NCI-H2227 treated with DMSO at 0.1 percent for 48 hours (cell line): ENCODE results near the gene ZNF543.
"Not testable (repeated sequence)": the region's sequence is repeated elsewhere in the genome, so short reads cannot be mapped to it uniquely, and the experiment has no call there.

Experiments used
- DNase-seq: peaks from one replicate; lab custom pipeline; 2025; lab: John Stamatoyannopoulos, UW

ZNF543 gene

DNA sequence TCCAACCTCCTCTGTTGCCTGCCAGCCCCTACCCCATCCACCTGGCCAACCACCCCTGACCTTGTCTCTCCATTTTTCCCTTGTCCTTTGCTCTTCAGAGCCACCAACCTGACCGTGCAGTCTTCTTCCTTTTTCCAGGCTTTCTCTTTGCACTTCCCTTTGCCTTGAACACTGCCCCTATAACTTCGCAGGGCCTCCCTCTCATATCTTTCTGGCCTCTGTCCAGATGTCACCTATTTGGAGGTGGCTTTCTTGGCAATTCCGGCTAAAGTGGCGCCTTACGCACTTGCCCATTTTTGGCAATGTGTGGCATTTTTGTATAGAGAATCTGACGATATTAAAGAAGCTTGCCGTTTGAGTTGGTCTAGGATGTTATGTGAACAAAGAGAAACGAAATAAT, 844 bp downstream of the ZNF543 start:
- DNase-seq = no peak

DNA sequence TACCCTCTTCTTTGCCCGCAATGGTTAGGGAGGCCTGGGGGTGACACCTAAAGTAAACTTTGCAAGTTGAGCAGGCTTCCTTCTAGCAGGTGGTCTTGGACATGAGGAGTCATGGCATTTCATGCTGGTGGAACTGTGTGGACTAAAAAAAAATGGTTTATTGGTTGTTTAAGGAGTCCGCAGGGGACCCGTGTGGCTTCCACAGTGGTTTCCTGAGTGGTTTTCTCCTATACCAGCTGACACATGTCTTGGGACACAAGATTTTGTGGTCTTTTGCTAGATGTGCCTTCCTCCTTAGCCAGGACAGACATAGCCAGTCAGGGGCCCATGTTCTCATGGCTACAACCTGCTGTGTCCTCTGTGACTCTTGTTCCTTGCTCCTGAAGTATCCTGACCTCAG, 1.5 kb downstream of the ZNF543 start:
- DNase-seq = no peak

DNA sequence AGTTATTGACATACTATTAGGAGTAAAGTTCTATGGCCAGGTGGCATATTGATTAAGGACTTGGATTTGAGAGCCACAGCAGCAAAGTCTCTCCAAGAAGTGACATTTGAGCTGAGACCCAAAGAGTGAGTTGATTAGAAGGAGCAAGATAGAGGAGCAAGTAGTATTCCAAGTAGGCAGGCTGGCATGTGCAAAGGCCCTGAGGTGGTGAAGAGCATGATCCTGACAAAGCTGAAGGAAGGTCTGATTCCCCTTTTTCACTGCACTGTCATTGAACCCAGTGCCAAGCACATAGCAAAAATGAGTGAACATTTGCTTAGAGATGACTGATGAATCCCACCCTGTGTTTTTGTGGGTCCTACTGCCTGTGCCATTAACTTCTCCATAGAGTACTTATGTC, 4.7 kb downstream of the ZNF543 start:
- no peak for DNase-seq

DNA sequence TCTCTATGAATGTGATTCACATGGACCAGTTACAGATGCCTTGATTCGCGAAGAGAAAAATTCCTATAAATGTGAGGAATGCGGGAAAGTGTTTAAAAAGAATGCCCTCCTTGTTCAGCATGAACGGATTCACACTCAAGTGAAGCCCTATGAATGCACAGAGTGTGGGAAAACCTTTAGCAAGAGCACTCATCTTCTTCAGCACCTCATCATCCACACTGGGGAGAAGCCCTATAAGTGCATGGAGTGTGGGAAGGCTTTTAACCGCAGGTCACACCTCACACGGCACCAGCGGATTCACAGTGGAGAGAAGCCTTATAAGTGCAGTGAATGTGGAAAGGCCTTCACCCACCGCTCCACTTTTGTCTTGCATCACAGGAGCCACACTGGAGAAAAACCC, 7.7 kb downstream of the ZNF543 start:
- DNase-seq = no peak

DNA sequence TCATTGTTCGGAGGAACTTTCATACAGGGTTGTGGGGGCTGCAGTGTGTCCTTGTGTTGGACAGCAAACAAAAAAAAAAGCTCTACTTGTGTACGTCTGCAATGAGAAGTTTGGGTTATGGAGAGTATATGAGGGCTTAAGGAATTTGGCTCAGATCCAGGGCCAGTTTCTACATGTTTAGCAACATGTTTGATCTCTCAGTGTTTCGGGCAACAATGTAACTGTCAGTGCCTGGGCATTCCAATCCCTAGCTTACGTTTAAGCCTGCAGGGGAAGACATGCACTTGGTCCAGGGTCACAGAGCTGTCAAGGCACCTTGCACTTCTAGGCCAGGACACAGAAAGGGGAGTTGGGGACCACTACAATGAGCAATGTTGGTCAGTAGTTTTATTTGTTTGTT, 13.9 kb downstream of the ZNF543 start:
- no peak for DNase-seq

DNA sequence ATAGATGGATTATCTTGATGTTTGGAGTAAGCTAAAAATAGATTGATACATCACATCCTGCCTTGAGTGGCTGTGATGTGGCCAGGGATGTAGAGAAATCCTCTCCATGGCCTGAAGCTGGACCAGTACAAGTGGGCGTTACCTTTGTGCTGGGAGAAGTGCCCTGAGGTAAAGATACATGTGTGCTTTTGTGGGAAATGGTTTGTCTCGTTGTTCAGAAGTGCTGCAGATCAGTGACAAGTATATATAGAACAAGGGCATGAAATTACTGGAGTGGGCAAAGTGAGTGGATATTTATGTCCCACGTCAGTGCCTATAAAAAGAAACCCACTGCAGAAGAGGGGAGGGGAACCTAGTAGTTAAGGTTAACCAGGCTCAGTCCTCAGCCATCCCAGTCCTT, 18.6 kb downstream of the ZNF543 start:
- DNase-seq = no peak

DNA sequence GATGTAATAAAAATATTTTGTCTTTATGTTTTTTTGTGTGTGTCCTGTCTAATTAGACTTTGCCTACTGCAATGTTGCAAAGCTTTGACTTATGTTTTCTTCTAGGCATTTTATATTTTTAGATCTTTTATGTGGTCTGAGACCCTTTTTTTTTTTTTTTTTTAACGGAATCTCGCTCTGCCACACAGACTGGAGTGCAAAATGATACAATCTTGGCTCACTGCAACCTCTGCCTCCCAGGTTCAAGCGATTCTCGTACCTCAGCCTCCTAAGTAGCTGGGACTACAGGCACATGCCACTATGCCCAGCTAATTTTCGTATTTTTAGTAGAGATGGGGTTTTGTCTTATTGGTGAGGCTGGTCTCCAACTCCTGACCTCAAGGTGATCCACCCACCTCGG, 22.3 kb downstream of the ZNF543 start:
- no peak for DNase-seq

DNA sequence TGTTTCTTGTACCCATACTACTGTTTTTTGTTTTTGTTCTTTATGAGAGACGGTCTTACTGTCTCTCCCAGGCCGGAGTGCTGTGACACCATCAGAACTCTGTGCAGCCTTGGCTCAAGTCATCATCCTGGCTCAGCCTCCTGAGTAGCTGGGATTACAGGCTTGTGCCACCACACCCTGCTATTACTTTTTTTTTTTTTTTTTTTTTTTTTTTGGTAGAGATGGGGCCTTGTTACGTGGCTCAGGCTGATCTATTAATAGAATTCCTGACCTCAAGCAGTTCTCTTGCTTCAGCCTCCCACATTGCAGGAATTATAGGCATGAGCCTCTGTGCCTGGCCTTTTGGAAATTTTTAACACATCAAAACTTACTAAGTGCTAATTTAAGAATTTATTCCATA, 27.9 kb downstream of the ZNF543 start:
- DNase-seq = peak; percentile 32

DNA sequence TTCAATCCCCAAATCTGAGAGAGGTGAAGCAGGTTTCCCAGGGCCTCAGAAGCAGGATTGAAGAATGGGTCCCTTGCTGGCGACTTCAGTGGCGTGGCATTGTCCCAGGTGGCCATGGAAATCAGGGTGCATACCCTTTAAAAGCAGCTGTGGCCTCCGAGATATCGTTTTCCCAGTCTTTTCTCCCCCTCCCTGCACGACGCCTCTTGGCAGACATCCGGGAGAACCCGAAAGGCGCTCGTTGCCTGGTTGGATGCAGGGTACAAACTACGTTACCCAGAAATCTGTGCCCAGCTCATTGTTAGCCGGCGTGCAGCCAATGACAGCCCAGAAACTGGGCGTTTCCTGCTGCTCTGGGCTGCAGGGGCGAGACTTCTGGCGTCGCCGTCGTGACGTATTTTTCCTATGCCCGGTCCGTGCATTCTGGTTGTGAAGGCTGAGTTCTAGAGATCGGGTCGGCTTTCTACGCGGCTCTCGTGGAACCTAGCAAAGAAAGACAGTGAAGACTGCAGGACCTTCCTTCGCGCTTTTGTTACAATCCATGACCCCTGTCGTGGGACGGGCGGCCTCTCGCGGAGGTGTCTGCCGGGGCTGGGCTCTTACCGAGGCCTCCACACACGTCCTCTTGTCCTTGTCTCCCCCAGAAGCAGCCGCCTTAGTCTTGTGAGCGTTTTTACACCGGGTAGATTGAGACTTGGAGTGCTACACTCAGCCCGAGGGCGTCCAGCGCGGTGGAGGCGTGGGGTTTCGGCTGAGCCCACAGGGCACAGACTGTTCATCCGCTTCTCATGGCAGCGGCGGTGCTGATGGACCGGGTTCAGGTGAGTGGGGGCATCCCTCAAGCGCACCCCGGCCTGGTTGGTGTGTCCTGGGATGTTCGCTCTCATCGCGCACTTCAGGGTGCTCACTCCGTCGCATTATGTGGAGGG, 30.9 kb downstream of the ZNF543 start, which contains the start of gene ZNF304:
Gene ZNF304, plus strand, starts transcription at position 395 of the 929 bp plus-strand sequence. Its CDS starts 394 bp downstream, at position 789.
- peak; percentile 100 for DNase-seq

DNA sequence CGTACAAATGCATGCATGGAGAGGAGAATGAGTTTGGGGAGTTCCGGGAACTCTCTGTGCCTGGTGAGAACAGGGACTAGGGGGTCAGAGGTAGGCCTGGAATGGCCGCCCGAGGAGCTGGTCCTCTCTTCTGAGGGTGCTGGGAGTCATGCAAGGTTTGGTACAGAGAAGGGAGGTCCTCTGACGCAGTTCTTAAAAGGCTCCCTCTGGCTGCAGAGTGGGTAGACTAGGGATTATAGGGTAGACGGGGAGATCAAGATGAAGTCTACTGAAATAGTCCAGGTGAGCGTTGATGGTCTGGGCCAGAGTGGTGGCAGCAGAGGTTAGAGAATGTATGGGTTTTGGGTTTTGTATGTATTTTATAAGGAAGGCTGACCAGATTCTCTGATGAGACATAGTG, 31.6 kb downstream of the ZNF543 start:
- no peak for DNase-seq

DNA sequence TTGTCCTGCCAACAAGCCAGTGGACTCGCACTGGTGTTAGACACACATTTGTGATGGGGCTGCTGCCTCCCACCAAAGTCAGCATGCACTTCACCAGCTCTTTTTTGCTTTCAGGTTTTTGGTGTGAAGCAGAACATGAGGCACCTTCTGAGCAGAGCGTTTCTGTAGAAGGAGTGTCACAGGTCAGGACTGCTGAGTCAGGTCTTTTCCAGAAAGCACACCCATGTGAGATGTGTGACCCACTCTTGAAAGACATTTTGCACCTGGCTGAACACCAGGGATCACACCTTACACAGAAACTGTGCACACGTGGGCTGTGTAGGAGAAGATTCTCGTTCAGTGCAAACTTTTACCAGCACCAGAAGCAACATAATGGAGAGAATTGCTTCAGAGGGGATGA, 35.6 kb downstream of the ZNF543 start:
- DNase-seq = no peak

DNA sequence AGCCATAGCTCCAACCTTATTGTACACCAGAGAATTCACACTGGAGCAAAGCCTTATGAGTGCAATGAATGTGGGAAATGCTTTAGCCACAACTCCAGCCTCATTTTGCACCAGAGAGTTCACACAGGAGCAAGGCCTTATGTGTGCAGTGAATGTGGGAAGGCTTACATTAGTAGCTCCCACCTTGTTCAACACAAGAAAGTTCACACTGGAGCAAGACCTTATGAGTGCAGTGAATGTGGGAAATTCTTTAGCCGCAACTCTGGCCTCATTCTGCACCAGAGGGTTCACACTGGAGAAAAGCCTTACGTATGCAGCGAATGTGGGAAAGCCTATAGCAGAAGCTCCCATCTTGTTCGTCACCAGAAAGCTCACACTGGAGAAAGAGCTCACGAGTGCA, 37.1 kb downstream of the ZNF543 start:
- DNase-seq = no peak

DNA sequence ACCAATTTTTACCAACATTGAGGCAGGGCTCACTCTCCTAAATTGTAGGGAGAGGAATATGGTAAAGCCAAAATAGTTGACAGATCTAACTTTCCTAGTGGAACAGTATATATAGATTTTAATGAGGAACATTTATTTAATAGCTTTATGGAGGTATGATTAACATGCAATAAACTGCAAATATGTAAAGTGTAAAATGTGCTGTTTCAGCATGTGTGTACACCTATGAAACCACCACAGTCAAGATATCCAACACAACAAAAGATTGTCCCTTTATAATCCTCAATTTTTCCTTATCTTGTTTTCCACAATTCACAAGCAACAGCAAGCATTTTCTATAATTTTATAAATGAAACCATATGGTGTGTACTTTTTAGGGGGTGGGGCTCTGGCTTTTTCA, 39.0 kb downstream of the ZNF543 start:
- no peak for DNase-seq

DNA sequence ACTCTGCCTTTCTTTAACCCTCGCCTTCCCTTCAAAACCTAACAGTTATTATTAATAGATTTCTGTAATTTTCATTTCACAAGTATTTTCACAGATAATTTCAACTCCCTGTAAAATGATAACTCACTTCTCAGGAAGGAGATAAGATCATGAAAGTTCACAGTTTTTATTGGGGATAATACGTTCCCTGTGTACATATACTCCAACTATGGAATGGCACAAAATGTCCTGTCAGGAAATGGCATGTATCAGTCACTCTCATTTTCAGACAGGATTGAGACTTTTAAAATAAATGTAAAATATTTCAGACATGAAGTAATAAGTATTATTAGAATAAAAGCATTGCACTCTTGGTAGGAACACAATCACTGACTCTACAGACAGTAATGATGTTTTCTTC, 42.1 kb downstream of the ZNF543 start:
- DNase-seq = no peak

DNA sequence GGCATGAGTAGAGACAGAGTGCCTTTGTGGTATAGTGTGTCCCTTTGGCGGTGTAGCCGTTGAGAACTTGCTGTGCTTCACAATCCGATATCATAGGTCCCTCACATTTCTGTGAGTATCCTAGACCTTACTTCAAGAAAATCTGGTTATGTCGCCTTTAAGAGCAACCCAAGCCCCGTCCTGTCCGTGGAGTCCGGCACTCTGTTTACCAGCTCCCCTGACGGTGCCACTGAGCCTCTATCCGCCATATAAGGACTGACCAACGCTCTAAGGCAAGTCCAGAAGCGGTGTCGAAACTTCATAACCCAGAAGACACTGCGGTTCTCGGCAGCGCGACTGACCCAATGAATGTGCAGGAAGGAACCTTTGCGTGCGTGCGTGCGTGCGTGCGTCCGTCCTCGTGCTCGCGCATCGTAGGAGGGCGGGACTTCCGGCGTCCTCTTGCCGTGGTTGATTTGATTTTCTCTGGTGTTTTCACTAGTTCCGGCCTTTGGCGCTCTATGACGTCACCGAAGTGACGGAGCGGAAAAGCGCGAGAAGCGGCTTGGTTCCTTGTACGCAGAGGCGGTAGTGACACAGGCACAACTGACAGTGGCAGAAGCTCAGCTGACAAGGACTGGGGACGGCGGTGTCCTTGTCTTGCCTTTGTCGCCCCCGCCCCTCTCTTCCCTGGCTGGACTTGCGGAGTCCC, 42.9 kb downstream of the ZNF543 start, which contains the start of the genes TRAPPC2B and ZNF547:
Gene TRAPPC2B, plus strand, starts transcription at position 555 of the 691 bp plus-strand sequence. CDS start 1,283 bp downstream, outside the sequence.
Gene ZNF547, plus strand, starts transcription at position 555 of the 691 bp plus-strand sequence. CDS start 5,005 bp downstream, outside the sequence.
- peak; percentile 100 for DNase-seq

DNA sequence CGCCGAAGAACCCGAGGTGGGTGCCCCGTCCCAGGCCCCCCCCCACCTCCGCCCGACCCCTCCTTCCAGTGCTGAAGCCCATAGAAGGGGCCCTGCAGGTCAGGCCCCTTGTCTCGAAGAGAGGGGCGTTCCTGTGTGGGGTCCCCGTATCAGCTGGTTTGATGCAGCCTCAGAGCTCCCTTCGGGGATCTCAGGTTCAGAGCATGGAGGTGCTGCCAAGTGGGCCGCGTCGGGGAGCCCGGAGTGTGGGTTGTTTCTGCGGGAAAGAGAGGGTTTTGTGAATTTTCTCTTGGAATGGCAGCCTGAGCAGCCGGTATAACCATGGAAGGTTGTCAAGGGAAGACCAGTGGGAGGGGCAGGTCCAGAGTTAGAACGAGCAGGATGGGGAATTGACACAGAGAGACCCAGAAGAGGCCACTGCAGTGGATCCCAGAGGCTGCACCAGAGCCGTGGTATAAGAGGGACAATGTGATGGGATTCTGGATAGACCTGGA, 43.5 kb downstream of the ZNF543 start:
- DNase-seq = peak; percentile 24

DNA sequence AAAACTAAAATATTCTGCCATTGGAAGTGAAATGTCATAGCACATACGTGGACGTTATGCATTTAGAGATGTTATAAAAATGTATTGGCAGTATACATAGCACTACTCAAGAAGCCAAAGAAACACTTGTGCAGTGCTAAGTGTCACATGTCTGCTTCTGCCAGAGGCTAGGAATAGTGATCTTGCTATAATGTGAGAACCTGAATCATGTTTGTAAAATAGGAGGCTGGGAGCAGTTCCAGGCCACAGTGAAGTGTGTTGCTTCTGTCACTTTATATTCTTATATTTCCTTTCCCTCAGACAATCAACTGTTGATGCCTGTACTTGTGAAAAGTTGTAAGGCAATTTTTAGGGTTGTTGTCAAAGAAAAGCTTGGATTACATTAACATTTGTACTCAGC, 46.5 kb downstream of the ZNF543 start:
- no peak for DNase-seq

DNA sequence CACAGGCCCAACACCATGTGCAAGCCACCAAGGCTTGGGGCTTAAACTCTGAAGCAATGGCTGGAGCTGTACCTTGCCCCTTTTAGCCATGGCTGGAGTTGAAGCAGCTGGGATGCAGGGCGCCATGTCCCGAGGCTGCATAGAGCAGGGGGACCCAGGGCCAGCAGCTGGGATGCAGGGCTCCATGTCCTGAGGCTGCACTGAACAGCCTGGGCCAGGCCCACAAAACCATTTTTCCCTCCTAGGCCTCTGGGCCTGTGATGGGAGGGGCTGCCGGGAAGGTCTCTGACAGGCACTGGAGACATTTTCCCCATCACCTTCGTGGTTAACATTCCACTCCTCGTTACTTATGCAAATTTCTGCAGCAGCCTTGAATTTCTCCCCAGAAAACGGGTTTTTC, 53.9 kb downstream of the ZNF543 start:
- DNase-seq = no peak

DNA sequence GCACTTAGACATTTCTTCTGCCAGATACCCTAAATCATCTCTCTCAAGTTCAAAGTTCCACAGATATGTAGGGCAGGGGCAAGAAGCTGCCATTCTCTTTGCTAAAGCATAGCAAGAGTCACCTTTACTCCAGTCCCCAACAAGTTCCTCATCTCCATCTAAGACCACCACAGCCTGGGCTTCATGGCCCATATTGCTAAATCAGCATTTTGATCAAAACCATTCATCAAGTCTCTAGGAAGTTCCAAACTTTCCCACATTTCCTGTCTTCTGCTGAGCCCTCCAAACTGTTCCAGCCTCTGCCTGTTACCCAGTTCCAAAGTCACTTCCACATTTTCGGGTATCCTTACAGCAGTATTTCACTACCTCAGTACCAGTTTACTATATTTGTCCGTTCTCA, 54.4 kb downstream of the ZNF543 start:
- DNase-seq = not testable (repeated sequence)

DNA sequence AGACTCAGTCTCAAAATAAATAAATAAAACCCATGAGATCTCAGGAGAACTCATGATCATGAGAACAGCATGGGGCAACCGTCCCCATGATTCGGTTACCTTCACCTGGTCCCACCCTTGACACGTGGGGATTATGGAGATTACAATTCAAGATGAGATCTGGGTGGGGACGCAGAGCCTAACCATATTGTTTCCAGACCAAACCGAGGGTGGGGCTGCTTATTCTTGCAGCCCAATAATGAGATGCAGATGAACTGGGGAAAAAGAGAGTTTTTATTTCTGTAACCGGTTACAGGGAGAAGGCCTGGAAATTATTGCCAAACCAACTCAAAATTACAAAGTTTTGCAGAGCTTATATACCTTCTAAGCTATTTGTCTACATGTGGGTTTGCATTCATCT, 55.9 kb downstream of the ZNF543 start:
- DNase-seq = no peak

DNA sequence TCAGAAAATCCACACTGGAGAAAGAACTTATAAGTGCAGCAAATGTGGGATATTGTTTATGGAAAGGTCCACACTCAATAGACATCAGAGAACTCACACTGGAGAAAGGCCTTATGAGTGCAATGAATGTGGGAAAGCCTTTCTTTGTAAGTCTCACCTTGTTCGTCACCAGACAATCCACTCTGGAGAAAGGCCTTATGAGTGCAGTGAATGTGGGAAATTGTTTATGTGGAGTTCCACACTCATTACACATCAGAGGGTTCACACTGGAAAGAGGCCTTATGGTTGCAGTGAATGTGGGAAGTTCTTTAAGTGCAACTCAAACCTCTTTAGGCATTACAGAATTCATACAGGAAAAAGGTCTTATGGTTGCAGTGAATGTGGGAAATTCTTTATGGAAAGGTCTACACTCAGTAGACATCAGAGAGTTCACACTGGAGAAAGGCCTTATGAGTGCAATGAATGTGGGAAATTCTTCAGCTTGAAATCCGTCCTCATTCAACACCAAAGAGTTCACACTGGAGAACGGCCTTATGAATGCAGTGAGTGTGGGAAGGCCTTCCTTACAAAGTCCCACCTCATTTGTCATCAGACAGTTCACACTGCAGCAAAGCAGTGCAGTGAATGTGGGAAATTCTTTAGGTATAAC, 57.4 kb downstream of the ZNF543 start:
- DNase-seq = no peak
